IPS DF 6.9 (cell line): ENCODE data around the gene LCN1.
"Not testable (repeated sequence)": the region's sequence is repeated elsewhere in the genome, so short reads cannot be mapped to it uniquely, and the experiment has no call there.

Experiments
- DNase-seq: peaks from one replicate; pipeline ENCODE4 v3.0.0-alpha.2; 2013; ENCODE audit warnings: low read depth, low spot score
- H3K27ac ChIP-seq: one replicate; pipeline ENCODE4 v1.5.1; 2013; ENCODE audit warnings: low read length, control low read depth
- H3K27me3 ChIP-seq: 2 replicates; pipeline ENCODE4 v1.6.1; 2013; ENCODE audit warnings: mild to moderate bottlenecking, low read length; ENCODE audit not compliant: control insufficient read depth, insufficient read depth
- H3K36me3 ChIP-seq: 2 replicates; pipeline ENCODE4 v1.6.1; 2013; ENCODE audit warnings: low read length; ENCODE audit not compliant: control insufficient read depth, insufficient read depth
- H3K4me1 ChIP-seq: 2 replicates; pipeline ENCODE4 v1.6.1; 2013; ENCODE audit warnings: low read length; ENCODE audit not compliant: control insufficient read depth, insufficient read depth
- H3K4me3 ChIP-seq: 2 replicates; pipeline ENCODE4 v1.5.1; 2013; ENCODE audit warnings: mild to moderate bottlenecking, low read length
- H3K9me3 ChIP-seq: 2 replicates; pipeline ENCODE4 v1.6.1; 2013; ENCODE audit warnings: low read length, inconsistent platforms; ENCODE audit not compliant: control insufficient read depth, insufficient read depth
- WGBS: extraction: QIAGEN DNeasy Blood & Tissue Kit; methylation state at CpG from one replicate; pipeline ENCODE4 v1.1.7; 2013; ENCODE audit warnings: mixed read lengths, missing lambda C conversion rate; ENCODE audit not compliant: insufficient read length, insufficient coverage; 5-methylcytosine and 5-hydroxymethylcytosine counted together

LCN1 gene

GRCh38 chr9:135507104-135508035 is 13.9 kb upstream of the LCN1 start:
- DNase-seq: no peak
- WGBS: no CpG with 5 or more reads among the region's 23 CpGs
- peaks cover 1% of the 10 kb centered on the region; the same call in 1 of the 2 replicates for H3K4me1 ChIP-seq
- peaks cover 24% of the 10 kb centered on the region for H3K36me3 ChIP-seq
- H3K4me3 ChIP-seq: no peak overlapping the region
- H3K27me3 ChIP-seq: no peaks in the 10 kb centered on the region
- no peaks in the 10 kb centered on the region for H3K9me3 ChIP-seq
- no peak overlapping the region for H3K27ac ChIP-seq

- H3K9me3 ChIP-seq: no peaks in the 10 kb centered on the region
- peaks cover 17% of the 10 kb centered on the region for H3K36me3 ChIP-seq
- no CpG with 5 or more reads among the region's 9 CpGs for WGBS
- no peak overlapping the region for H3K4me3 ChIP-seq
- H3K27me3 ChIP-seq: no peaks in the 10 kb centered on the region
- no peak for DNase-seq
- no peak overlapping the region for H3K27ac ChIP-seq
- peaks cover 1% of the 10 kb centered on the region; the same call in 1 of the 2 replicates for H3K4me1 ChIP-seq
These were observed 12.9 kb upstream of the LCN1 start for GRCh38 chr9:135508211-135508820.

- Histone ChIP-seq H3K4me1 (peaks cover 1% of the 10 kb centered on the region; the same call in 1 of the 2 replicates), H3K4me3 (no peak overlapping the region), H3K27me3 (no peaks in the 10 kb centered on the region), H3K9me3 (no peaks in the 10 kb centered on the region), H3K27ac (no peak overlapping the region), H3K36me3 (peaks cover 8% of the 10 kb centered on the region; the same call in 1 of the 2 replicates)
- no CpG with 5 or more reads among the region's 2 CpGs for WGBS
- no peak for DNase-seq
These were observed 11.8 kb upstream of the LCN1 start for GRCh38 chr9:135509458-135509857.

- Histone ChIP-seq H3K9me3 (no peaks in the 10 kb centered on the region), H3K27me3 (no peaks in the 10 kb centered on the region), H3K36me3 (no peaks in the 10 kb centered on the region), H3K27ac (no peak overlapping the region), H3K4me3 (no peak overlapping the region), H3K4me1 (no peaks in the 10 kb centered on the region)
- DNase-seq: no peak
- no CpG with 5 or more reads among the region's 10 CpGs for WGBS
These were observed 9.0 kb upstream of the LCN1 start for GRCh38 chr9:135512241-135512603.

GRCh38 chr9:135512904-135513303 is 8.3 kb upstream of the LCN1 start:
- DNase-seq: no peak
- Histone ChIP-seq H3K4me3 (no peak overlapping the region), H3K4me1 (no peaks in the 10 kb centered on the region), H3K9me3 (no peaks in the 10 kb centered on the region), H3K36me3 (no peaks in the 10 kb centered on the region), H3K27me3 (no peaks in the 10 kb centered on the region), H3K27ac (no peak overlapping the region)
- WGBS: no CpG with 5 or more reads among the region's 7 CpGs

- Histone ChIP-seq H3K27me3 (no peaks in the 10 kb centered on the region), H3K4me3 (no peak overlapping the region), H3K27ac (no peak overlapping the region), H3K36me3 (no peaks in the 10 kb centered on the region), H3K9me3 (no peaks in the 10 kb centered on the region), H3K4me1 (no peaks in the 10 kb centered on the region)
- no peak for DNase-seq
- no CpG with 5 or more reads among the region's 19 CpGs for WGBS
These were observed 7.8 kb upstream of the LCN1 start for GRCh38 chr9:135513351-135513846.

- not testable (repeated sequence) for H3K9me3 ChIP-seq, DNase-seq, H3K27ac ChIP-seq, H3K27me3 ChIP-seq, H3K4me3 ChIP-seq, H3K4me1 ChIP-seq, H3K36me3 ChIP-seq
- WGBS: no CpG with 5 or more reads among the region's 9 CpGs
These were observed 7.3 kb upstream of the LCN1 start for GRCh38 chr9:135513906-135514305.

- no peak for DNase-seq
- no peaks in the 10 kb centered on the region for H3K4me1 ChIP-seq
- no peaks in the 10 kb centered on the region for H3K9me3 ChIP-seq
- no CpG with 5 or more reads among the region's 17 CpGs for WGBS
- no peaks in the 10 kb centered on the region for H3K27me3 ChIP-seq
- no peak overlapping the region for H3K4me3 ChIP-seq
- H3K27ac ChIP-seq: no peak overlapping the region
- H3K36me3 ChIP-seq: no peaks in the 10 kb centered on the region
These were observed 6.7 kb upstream of the LCN1 start for GRCh38 chr9:135514342-135515082.

GRCh38 chr9:135515083-135515951 is 5.9 kb upstream of the LCN1 start:
- H3K27ac ChIP-seq: no peak overlapping the region
- H3K27me3 ChIP-seq: no peaks in the 10 kb centered on the region
- H3K9me3 ChIP-seq: no peaks in the 10 kb centered on the region
- no peak overlapping the region for H3K4me3 ChIP-seq
- no CpG with 5 or more reads among the region's 31 CpGs for WGBS
- no peaks in the 10 kb centered on the region for H3K4me1 ChIP-seq
- no peak for DNase-seq
- no peaks in the 10 kb centered on the region for H3K36me3 ChIP-seq
